NCI-H345 (cell line): ENCODE results near the gene MRPL27.
A peak's percentile ranks its signal among the peaks of the same experiment; 100 is the strongest.
"Not testable (repeated sequence)": the region's sequence is repeated elsewhere in the genome, so short reads cannot be mapped to it uniquely, and the experiment has no call there.

Source experiments
- DNase-seq: peaks from one replicate; lab custom pipeline; 2025; lab: John Stamatoyannopoulos, UW

MRPL27 gene

GRCh38 chr17:50372758-50373556, at the start of gene MRPL27, which contains the start of gene EME1:
Gene MRPL27 (minus strand): TSS chr17:50373184. CDS start chr17:50373170, 14 bp downstream.
Gene EME1 (plus strand): TSS chr17:50373229. CDS start chr17:50375209, 1,980 bp downstream.
- peak; percentile 92 for DNase-seq

- DNase-seq: no peak
Observed at GRCh38 chr17:50422738-50423137, 49.8 kb upstream of the MRPL27 start.

GRCh38 chr17:50421308-50422051, 48.5 kb upstream of the MRPL27 start:
- DNase-seq: no peak

- DNase-seq: no peak
Observed at GRCh38 chr17:50420419-50421112, 47.6 kb upstream of the MRPL27 start.

GRCh38 chr17:50419577-50419976, 46.6 kb upstream of the MRPL27 start:
- not testable (repeated sequence) for DNase-seq

- DNase-seq: no peak
Observed at GRCh38 chr17:50414808-50415207, 41.8 kb upstream of the MRPL27 start.

GRCh38 chr17:50412188-50412732, 39.3 kb upstream of the MRPL27 start:
- DNase-seq: no peak

GRCh38 chr17:50407921-50408320, 34.9 kb upstream of the MRPL27 start:
- no peak for DNase-seq

GRCh38 chr17:50406578-50406977, 33.6 kb upstream of the MRPL27 start:
- no peak for DNase-seq

- not testable (repeated sequence) for DNase-seq
Observed at GRCh38 chr17:50405351-50405750, 32.4 kb upstream of the MRPL27 start.

- DNase-seq: not testable (repeated sequence)
Observed at GRCh38 chr17:50399591-50399990, 26.6 kb upstream of the MRPL27 start.

- DNase-seq: not testable (repeated sequence)
Observed at GRCh38 chr17:50398672-50399071, 25.7 kb upstream of the MRPL27 start.

GRCh38 chr17:50397919-50398285, 24.9 kb upstream of the MRPL27 start:
- DNase-seq: no peak

GRCh38 chr17:50397111-50397918, 24.3 kb upstream of the MRPL27 start, which contains the start of gene LRRC59:
Gene LRRC59 (minus strand): TSS chr17:50397523. CDS start chr17:50397317, 206 bp downstream.
- DNase-seq: peak; percentile 78

GRCh38 chr17:50396261-50397110, 23.5 kb upstream of the MRPL27 start:
- peak; percentile 31 for DNase-seq

- no peak for DNase-seq
Observed at GRCh38 chr17:50394711-50395110, 21.7 kb upstream of the MRPL27 start.

- no peak for DNase-seq
Observed at GRCh38 chr17:50393700-50394099, 20.7 kb upstream of the MRPL27 start.

GRCh38 chr17:50392621-50393020, 19.6 kb upstream of the MRPL27 start:
- DNase-seq: no peak

GRCh38 chr17:50389534-50389933, 16.6 kb upstream of the MRPL27 start:
- no peak for DNase-seq

GRCh38 chr17:50388728-50389127, 15.7 kb upstream of the MRPL27 start:
- DNase-seq: no peak
